Heart left ventricle (tissue), 16 donors: ENCODE data around the gene TRPM2. TPM values are rescaled to one million over a fixed set of nuclear protein-coding genes. Genes with fewer than 3 reads are reported as not detected.
A peak's percentile ranks its signal among the peaks of the same experiment; 100 is the strongest.

ENCODE experiments used
- ATAC-seq, 4 donors: fragments of 200-7000 bp; cut with Tn5 transposase; one replicate each; pipeline ENCODE4 v1.9.1; 2020 to 2022; ENCODE audit warnings: moderate library complexity in 4 of 4, mild to moderate bottlenecking in 3 of 4, moderate number of reproducible peaks in 1 of 4
- DNase-seq, 5 donors: peaks; one replicate each; pipeline ENCODE4 v3.0.0-alpha.2; 2020
- H3K27ac ChIP-seq, 12 donors: fragments of 200-600 bp; sonication (generic) in 4 of 12; one replicate each; pipeline versions ENCODE4 v1.5.0 to v1.8.0; 2016 to 2022; ENCODE audit warnings: mild to moderate bottlenecking in 2 of 12
- H3K27me3 ChIP-seq, 9 donors: fragments of 200-600 bp; sonication (generic) in 2 of 9; one replicate each; pipeline versions ENCODE4 v1.5.1 to v1.8.0; 2016 to 2022; ENCODE audit warnings: mild to moderate bottlenecking in 3 of 9
- H3K36me3 ChIP-seq, 9 donors: fragments of 200-600 bp; sonication (generic) in 2 of 9; one replicate each; pipeline versions ENCODE4 v1.5.0 to v1.8.0; 2018 to 2022; ENCODE audit warnings: mild to moderate bottlenecking in 2 of 9
- H3K4me1 ChIP-seq, 12 donors: fragments of 200-600 bp; sonication (generic) in 4 of 12; one replicate each; pipeline versions ENCODE4 v1.5.0 to v1.8.0; 2016 to 2022; ENCODE audit warnings: mild to moderate bottlenecking in 3 of 12
- H3K4me3 ChIP-seq, 12 donors: fragments of 200-600 bp; sonication (generic) in 4 of 12; one replicate each; pipeline versions ENCODE4 v1.5.0 to v1.8.0; 2017 to 2022; ENCODE audit warnings: mild to moderate bottlenecking in 9 of 12, moderate library complexity in 4 of 12
- H3K9me3 ChIP-seq, 12 donors: fragments of 200-600 bp; sonication (generic) in 4 of 12; one replicate each; pipeline versions ENCODE4 v1.5.0 to v1.8.0; 2016 to 2022; ENCODE audit warnings: mild to moderate bottlenecking in 1 of 12
- CTCF ChIP-seq, 12 donors: fragments of 200-600 bp; sonication (generic) in 4 of 12; IDR thresholded peaks; one replicate each; pipeline versions ENCODE4 v1.5.0 to v1.8.0; 2018 to 2022; ENCODE audit warnings: antibody characterized with exemption in 12 of 12, mild to moderate bottlenecking in 5 of 12
- POLR2A ChIP-seq, 2 donors: fragments of 450-650 bp; IDR thresholded peaks; one replicate each; pipeline ENCODE4 v1.6.1; 2017; ENCODE audit warnings: antibody characterized with exemption in 2 of 2, mild to moderate bottlenecking in 2 of 2, moderate library complexity in 2 of 2
- WGBS, 4 donors: extraction: QIAGEN DNeasy Blood & Tissue Kit in 2 of 4; methylation state at CpG; one replicate each; pipeline versions ENCODE4 v1.1.5 to v1.1.7; 2013 to 2018; 5-methylcytosine and 5-hydroxymethylcytosine counted together
- intact Hi-C, 10 donors: fragments of 100-400 bp; cut with DNase I; formaldehyde crosslinking; loops; one replicate each; pipeline versions ENCODE4 v1.11.1 to v1.14.2; 2022
- polyA plus RNA-seq, 2 donors: library from polyadenylated mRNA; stranded (reverse); fragments of 200-250 nt; gene quantifications; one replicate each; pipeline ENCODE4 v1.2.3, GENCODE V29; 2013
- total RNA-seq, 9 donors: library from RNA; depleted of rRNA in 2 of 9; stranded (reverse); fragments of >200 nt in 2 of 9; fragmentation: NEBNext Ultra II Directional in 3 of 9; extraction: Animal tissue kit (Norgen Biotek cat#: 25700) in 3 of 9; gene quantifications; one replicate each; pipeline versions ENCODE4 v1.1.0 to v1.2.4, GENCODE V29; 2016 to 2023
- donor health status: ischemic (EF 13 %, LVEDD 7.1; RV severe dilation, severe dysfunction).
- donor health status: healthy with polysubstance abuse.
- donor health status: DM: no; HTN: yes; CAD: no.
- donor health status: DM: no; HTN: no; CAD: no.
- donor health status: ischemic (EF 25% LVEDD 6.9; RV normal size, moderate dysfunction).
- donor health status: ischemic (EF 25% LVEDD 5.7; RV mildly dilated, moderate dysfunction).
- donor health status: healthy.
- donor health status: DM: yes; HTN: yes; CAD: no.
- donor health status: ischemic (EF 35%, LVEDD 5.7; RV mildly dilated, moderate dysfunction).
- donor health status: nonischemic (EF 11% LVEDD 7.7; RV severe dilation, severe dysfunction).
- donor health status: DM: yes; HTN: yes; CAD: no.
- donor health status: PGD.
- donor health status: ischemic (EF 29% LVEDD 5.4; RV normal size, mild dysfunction).
- donor health status: nonischemic (EF 23%, LVEDD 6.1; RV moderate dilation, normal function).

The TRPM2 gene
- total and polyA plus RNA-seq, 11 donors, result 0.66 to 20.5 (median 1.2) TPM

- 94 to 96% (median 95%) methylated on average over 30 to 36 of the region's 36 CpGs for WGBS, 4 donors
- Histone ChIP-seq H3K4me1 (peaks cover 0 to under 1% (median 0%) of the 10 kb centered on the region in 12 donors), H3K27me3 (no peaks in the 10 kb centered on the region), H3K36me3 (no peaks in the 10 kb centered on the region), H3K27ac (no peak overlapping the region), H3K4me3 (no peak overlapping the region), H3K9me3 (no peaks in the 10 kb centered on the region)
- intact Hi-C loops, result no loop called here
- DNase-seq (no peak), ATAC-seq (peak in 1 of 4 donors; percentile 18)
- no peak for TF ChIP-seq POLR2A (IDR thresholded peaks at IDR 0.05)
- no peak for TF ChIP-seq CTCF (IDR thresholded peaks at IDR 0.05)
These were observed 113.8 kb downstream of the TRPM2 start for GRCh38 chr21:44466996-44467858.

- intact Hi-C loops, result no loop called here
- no peak for DNase-seq
These were observed 114.4 kb downstream of the TRPM2 start for GRCh38 chr21:44467859-44468195.

GRCh38 chr21:44471341-44471740, 117.9 kb downstream of the TRPM2 start:
- no peak for TF ChIP-seq POLR2A (IDR thresholded peaks at IDR 0.05)
- no peak for TF ChIP-seq CTCF (IDR thresholded peaks at IDR 0.05)
- ATAC-seq (no peak), DNase-seq (no peak)
- Histone ChIP-seq H3K27me3 (no peaks in the 10 kb centered on the region), H3K27ac (no peak overlapping the region), H3K4me1 (no peaks in the 10 kb centered on the region), H3K36me3 (no peaks in the 10 kb centered on the region), H3K4me3 (no peak overlapping the region), H3K9me3 (no peaks in the 10 kb centered on the region)
- intact Hi-C loops, result loop anchor here in 1 of 10 donors (10.0 kb wide), 1 partner anchor 127 kb away; no protein-coding TSS in a partner anchor

More at GRCh38 chr21:44467859-44468195, 114.4 kb downstream of the TRPM2 start:
- Histone ChIP-seq H3K9me3 (no peaks in the 10 kb centered on the region), H3K27me3 (no peaks in the 10 kb centered on the region), H3K27ac (no peak overlapping the region), H3K4me3 (no peak overlapping the region), H3K36me3 (no peaks in the 10 kb centered on the region), H3K4me1 (no peaks in the 10 kb centered on the region)
- TF ChIP-seq CTCF (IDR thresholded peaks at IDR 0.05), result no peak
- TF ChIP-seq POLR2A (IDR thresholded peaks at IDR 0.05), result no peak
- no peak for ATAC-seq
- WGBS, 4 donors, result 95 to 96% (median 95%) methylated on average over 14 to 15 of the region's 15 CpGs

- no peak for TF ChIP-seq CTCF (IDR thresholded peaks at IDR 0.05)
- no peak for TF ChIP-seq POLR2A (IDR thresholded peaks at IDR 0.05)
- Histone ChIP-seq H3K9me3 (no peaks in the 10 kb centered on the region), H3K27me3 (no peaks in the 10 kb centered on the region), H3K36me3 (no peaks in the 10 kb centered on the region), H3K4me3 (no peak overlapping the region), H3K4me1 (no peaks in the 10 kb centered on the region), H3K27ac (no peak overlapping the region)
- DNase-seq (no peak), ATAC-seq (no peak)
- WGBS, 4 donors, result 71 to 77% (median 75%) methylated on average over 6 of the region's 6 CpGs
- intact Hi-C loops, result loop anchor here in 1 of 10 donors (10.0 kb wide), 1 partner anchor 127 kb away; no protein-coding TSS in a partner anchor
These were observed 118.6 kb downstream of the TRPM2 start for GRCh38 chr21:44471996-44472395.
